Measurements from ENCODE around the gene JMJD8. TPM values are rescaled to one million over a fixed set of nuclear protein-coding genes. Genes with fewer than 3 reads are reported as not detected.

JMJD8 gene
- total and polyA plus RNA-seq, 2 donors from 2014 or later: 75.0 to 80.4 TPM

GRCh38 chr16:680625-680945, 3.5 kb downstream of the JMJD8 start:
- no peaks in the 10 kb centered on the region for H3K9me3 ChIP-seq (ENCODE audit: control insufficient read depth in 2 of 3, insufficient read depth in 1 of 3, low read length in 3 of 3)
- intact Hi-C loops (cut with DNase I): no loop called here
- no peak for TF ChIP-seq CTCF (IDR thresholded peaks at IDR 0.05; ENCODE audit: borderline replicate concordance, extremely low read depth, insufficient read depth)
- peak overlapping the region; percentile 42 to 79 (median 77) for H3K4me3 ChIP-seq (ENCODE audit: low read length in 3 of 3)
- peaks cover 5 to 19% (median 8%) of the 10 kb centered on the region in 3 donors for H3K36me3 ChIP-seq (ENCODE audit: control insufficient read depth in 2 of 3, insufficient read depth in 3 of 3, low read length in 3 of 3)
- no peaks in the 10 kb centered on the region for H3K27me3 ChIP-seq (ENCODE audit: control insufficient read depth, insufficient read depth, low read length)
- peak overlapping the region; percentile 9 to 51 for H3K27ac ChIP-seq (ENCODE audit: low read depth in 2 of 2, low read length in 2 of 2)
- FAIRE-seq (no peak), DNase-seq (no peak)
- H3K4me1 ChIP-seq (ENCODE audit: control insufficient read depth in 2 of 3, insufficient read depth in 2 of 3, low read depth in 1 of 3, low read length in 3 of 3): peaks cover 0 to 42% (median 12%) of the 10 kb centered on the region in 3 donors
- peak overlapping the region in 2 of 3 donors; percentile 64 to 71 for H3K9ac ChIP-seq (ENCODE audit: low read length in 3 of 3)

GRCh38 chr16:679814-680624, 4.1 kb downstream of the JMJD8 start, which contains the start of gene STUB1:
Gene STUB1, plus strand, starts transcription at chr16:680410. Its CDS starts 116 bp downstream, at chr16:680526.
- no peak for FAIRE-seq

GRCh38 chr16:678858-679813, 5.0 kb downstream of the JMJD8 start:
- Histone ChIP-seq H3K27ac (ENCODE audit: low read depth in 2 of 2, low read length in 2 of 2) (peak overlapping the region; percentile 70 to 82), H3K9ac (ENCODE audit: low read length in 3 of 3) (peak overlapping the region in 1 of 3 donors; percentile 19), H3K4me1 (ENCODE audit: control insufficient read depth in 2 of 3, insufficient read depth in 2 of 3, low read depth in 1 of 3, low read length in 3 of 3) (peaks cover 0 to 41% (median 12%) of the 10 kb centered on the region in 3 donors), H3K4me3 (ENCODE audit: low read length in 3 of 3) (peak overlapping the region in 2 of 3 donors; percentile 36 to 57), H3K9me3 (ENCODE audit: control insufficient read depth in 2 of 3, insufficient read depth in 1 of 3, low read length in 3 of 3) (no peaks in the 10 kb centered on the region), H3K27me3 (ENCODE audit: control insufficient read depth, insufficient read depth, low read length) (no peaks in the 10 kb centered on the region), H3K36me3 (ENCODE audit: control insufficient read depth in 2 of 3, insufficient read depth in 3 of 3, low read length in 3 of 3) (peaks cover 5 to 19% (median 8%) of the 10 kb centered on the region in 3 donors)
- FAIRE-seq (no peak), DNase-seq (peak; percentile 83 to 94 (median 90))
- intact Hi-C loops (cut with DNase I): no loop called here
- TF ChIP-seq CTCF (IDR thresholded peaks at IDR 0.05; ENCODE audit: borderline replicate concordance, extremely low read depth, insufficient read depth): no peak

More at GRCh38 chr16:679814-680624, 4.1 kb downstream of the JMJD8 start, which contains the start of gene STUB1:
- peak; percentile 91 to 97 (median 94) for DNase-seq
- intact Hi-C loops (cut with DNase I): no loop called here
- TF ChIP-seq CTCF (IDR thresholded peaks at IDR 0.05; ENCODE audit: borderline replicate concordance, extremely low read depth, insufficient read depth): no peak
- Histone ChIP-seq H3K9ac (ENCODE audit: low read length in 3 of 3) (peak within 1 kb of the TSS; percentile 26 to 71 (median 64)), H3K36me3 (ENCODE audit: control insufficient read depth in 2 of 3, insufficient read depth in 3 of 3, low read length in 3 of 3) (peaks cover 5 to 19% (median 8%) of the 10 kb centered on the region in 3 donors), H3K27me3 (ENCODE audit: control insufficient read depth, insufficient read depth, low read length) (no peaks in the 10 kb centered on the region), H3K4me1 (ENCODE audit: control insufficient read depth in 2 of 3, insufficient read depth in 2 of 3, low read depth in 1 of 3, low read length in 3 of 3) (peaks cover 0 to 41% (median 12%) of the 10 kb centered on the region in 3 donors), H3K9me3 (ENCODE audit: control insufficient read depth in 2 of 3, insufficient read depth in 1 of 3, low read length in 3 of 3) (no peaks in the 10 kb centered on the region), H3K27ac (ENCODE audit: low read depth in 2 of 2, low read length in 2 of 2) (peak within 1 kb of the TSS; percentile 93 to 94), H3K4me3 (ENCODE audit: low read length in 3 of 3) (peak within 1 kb of the TSS; percentile 61 to 79 (median 77))

Data from kidney (tissue), 14 donors.